GM18519 (cell line): ENCODE measurements around the gene C4orf50.

Experiments
- ATAC-seq: cut with Tn5 transposase; IDR thresholded peaks from one replicate; pipeline ENCODE4 v1.9.1; 2021; ENCODE audit warnings: mild to moderate bottlenecking, moderate library complexity; ENCODE audit not compliant: unreplicated experiment, low FRiP score

C4orf50 gene

DNA sequence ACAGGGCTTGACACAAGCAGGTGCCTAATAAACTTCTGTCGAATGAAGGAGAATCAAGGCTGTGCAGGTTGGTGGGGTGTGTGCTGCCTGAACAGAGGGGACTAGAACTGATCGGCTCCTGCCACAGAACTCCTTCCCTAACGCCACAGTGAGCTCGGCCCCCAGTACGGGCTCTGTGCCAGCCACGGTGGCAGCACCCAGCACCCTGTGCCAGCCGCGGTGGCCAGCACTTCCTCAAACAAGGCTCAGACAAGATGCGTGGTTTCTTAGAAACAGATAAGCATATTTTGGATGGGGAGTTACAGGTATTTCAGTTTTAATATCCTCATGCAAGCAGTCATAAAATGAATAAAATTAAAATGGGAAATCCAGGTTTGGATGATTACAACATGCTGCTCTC lies 26.0 kb upstream of the C4orf50 start:
- no peak for ATAC-seq

- no peak for ATAC-seq
Observed at GRCh38 chr4:6043843-6044242, 25.6 kb upstream of the C4orf50 start.

- ATAC-seq: no peak
Observed at GRCh38 chr4:6043188-6043587, 25.0 kb upstream of the C4orf50 start.

DNA sequence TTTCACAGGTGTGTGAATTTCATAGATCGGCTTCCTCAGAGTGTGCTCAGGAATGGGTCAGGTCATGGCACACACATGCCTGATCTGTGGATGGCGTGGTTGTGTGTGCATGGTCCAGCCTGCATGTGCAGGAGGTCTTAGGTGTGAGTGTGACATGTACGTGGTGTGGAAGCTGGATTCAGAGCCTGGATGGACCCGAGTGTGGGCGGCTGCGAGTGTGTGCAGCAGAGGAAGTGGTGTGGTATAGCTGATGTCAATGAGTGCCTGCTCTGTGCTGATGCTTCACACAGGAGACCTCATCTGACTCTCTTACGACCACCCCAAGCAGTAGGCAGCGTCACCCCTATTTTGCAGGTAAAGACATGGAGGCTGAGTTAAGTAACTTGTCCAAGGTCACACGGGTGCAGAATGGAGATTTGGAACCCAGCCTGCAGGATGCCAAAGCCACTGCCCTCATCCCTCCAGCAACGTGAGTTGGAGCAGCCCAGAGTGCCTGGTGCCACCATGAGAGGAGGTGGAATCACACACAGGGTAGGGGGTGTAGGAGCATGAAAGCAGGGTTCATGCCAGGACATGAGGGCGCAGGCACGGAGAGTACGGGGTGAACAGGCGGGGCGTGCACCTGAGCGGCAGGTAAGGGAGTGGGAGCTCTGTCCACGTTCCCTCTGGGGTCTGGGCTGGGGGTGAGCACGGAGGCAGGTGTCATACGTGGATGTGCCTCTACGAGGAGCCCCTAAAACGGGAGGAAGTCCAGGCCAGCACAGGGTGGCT lies 24.2 kb upstream of the C4orf50 start:
- no peak for ATAC-seq

DNA sequence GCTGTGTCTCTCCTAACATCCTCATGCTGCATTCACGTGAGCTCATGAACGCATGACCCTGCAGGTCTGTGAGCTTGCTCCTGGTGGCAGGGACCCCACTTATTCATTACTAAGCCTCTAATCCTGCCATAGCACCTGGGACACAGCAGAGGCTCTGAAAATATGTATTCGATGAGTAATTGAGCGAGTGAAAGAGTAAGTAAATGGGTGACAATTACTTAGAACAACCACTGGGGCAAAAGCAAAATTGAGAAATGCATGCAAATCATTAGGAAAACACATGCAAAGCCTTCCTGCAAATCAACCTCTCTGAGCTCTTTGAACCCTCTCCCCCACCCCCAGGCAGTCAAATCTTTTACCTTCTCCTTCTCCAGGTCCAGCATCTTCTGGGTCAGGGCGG lies 23.6 kb upstream of the C4orf50 start:
- ATAC-seq: no peak

- ATAC-seq: no peak
Observed at GRCh38 chr4:6038711-6039110, 20.5 kb upstream of the C4orf50 start.

DNA sequence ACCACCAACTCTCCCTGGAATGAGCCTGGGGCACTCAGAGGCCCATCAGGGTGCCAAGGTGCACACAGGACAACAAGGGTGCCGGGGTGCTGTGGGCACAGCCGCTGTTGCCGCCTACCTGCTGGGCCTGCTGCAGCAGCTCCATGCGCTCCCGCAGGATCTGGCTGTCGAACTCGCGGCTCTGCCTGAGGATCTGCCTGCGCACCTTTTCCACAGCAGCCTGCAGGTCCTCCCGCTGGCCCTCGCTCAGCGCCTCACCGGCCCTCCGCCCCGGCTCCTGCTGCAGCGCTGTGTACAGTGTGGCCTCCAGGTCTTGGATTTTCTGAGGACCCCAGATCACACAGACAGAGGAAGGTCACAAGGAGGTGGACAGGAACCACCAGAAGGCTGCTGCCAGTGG lies 17.6 kb upstream of the C4orf50 start:
- ATAC-seq: no peak

DNA sequence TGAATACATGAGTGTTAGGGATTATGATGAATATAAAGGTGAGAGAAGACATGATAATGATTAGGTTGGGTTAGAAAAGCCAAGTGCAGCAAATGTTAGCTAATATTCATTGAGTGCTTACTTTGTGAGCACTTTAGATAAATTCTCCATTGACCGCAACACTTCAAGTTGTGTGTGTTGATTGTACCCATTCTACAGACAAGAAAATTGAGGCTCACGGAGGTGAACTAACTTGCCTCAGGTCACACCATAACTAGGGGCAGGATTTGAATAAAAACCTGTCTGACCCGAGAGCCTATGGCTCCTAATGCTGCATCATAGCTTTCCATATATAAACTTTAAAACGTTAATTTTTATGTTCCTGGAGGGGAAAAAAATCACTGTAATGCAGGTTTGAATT lies 15.2 kb upstream of the C4orf50 start:
- ATAC-seq: no peak

DNA sequence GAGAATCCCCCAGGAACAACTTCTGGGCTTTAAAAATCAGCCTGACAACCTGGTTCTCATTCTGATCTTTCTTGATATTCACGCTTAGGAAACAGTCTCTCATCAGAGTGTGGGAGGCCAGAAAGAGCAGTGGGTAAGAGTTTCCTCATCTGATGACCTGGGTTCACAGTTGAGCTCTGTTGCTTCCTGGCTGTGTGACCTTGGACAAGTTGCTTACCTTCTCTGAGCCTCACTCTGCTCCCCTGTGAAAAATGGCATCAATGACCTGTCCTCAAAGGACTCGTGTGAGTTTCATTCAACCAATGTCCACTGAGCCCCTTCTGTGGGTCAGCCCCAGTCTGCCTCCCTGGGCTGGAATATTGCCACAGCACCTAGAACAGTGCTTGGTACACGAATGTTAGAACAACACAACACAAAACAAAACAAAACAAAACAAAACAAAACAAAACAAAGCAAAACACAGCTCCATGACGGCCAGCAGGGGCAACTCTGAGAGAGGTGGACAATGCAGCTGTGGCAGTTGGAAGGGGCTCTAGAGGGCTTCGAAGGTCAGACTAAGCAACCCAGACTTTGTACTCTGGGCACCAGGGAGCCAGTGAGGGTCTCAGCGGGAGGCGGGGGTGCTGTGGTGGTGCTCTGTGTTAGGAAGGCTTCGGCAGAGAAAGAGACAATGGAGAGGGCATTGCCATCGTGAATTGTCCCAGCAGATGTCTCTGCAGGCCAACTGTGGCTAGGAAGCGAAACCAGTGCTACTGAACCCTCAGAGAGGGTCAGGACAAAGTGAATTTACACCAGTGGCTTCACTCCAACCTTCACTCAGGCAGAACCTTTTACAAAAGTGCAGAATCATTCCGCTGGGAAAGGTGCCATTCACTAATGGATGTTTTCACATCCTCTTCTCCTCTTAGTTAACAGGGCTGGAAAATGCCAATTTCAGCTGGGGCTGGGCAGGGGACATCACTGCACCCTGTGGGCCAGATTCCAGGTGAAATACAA lies 14.3 kb upstream of the C4orf50 start:
- ATAC-seq: no peak

DNA sequence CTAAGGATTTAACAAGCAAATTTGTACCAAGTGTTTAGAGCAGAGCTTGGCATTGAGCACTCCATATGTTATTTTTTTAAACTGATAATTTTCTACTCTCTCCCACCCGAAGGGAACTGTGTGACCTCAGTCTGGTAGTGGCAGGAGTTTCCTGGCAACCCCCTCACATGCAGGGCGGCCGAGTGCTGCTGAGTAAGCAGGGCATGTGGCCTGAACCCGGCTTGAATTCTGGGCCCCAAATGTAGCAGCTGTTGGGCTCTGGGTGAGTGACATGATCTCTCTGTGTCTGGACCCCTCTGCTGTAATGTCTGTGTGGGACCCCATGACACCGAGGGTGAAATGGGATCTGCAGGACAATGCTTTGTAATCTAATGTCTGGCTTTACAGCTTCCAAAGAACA lies 13.6 kb upstream of the C4orf50 start:
- ATAC-seq: no peak

- no peak for ATAC-seq
Observed at GRCh38 chr4:6030679-6031078, 12.4 kb upstream of the C4orf50 start.

- no peak for ATAC-seq
Observed at GRCh38 chr4:6029254-6029653, 11.0 kb upstream of the C4orf50 start.

- ATAC-seq: no peak
Observed at GRCh38 chr4:6028168-6028567, 9.9 kb upstream of the C4orf50 start.

DNA sequence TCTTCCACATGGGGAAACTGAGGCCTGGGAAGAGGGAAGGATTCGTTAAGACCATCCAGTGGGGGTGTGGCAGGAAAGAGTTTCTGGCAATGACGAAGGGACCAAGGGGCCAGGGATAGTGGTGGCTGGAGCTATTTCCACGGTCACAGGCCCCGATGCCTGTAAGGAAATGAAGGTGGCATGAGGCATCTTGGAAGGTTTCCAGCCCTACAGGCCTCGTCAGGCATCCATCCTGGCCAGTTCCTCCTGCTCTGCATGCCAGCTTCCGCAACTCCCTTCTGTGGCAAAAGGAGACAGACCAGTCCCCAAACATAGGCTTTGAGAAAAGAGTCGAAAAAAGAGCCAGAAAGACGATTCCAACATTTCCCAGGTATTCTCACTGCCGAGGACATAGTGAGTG lies 9.2 kb upstream of the C4orf50 start:
- no peak for ATAC-seq

DNA sequence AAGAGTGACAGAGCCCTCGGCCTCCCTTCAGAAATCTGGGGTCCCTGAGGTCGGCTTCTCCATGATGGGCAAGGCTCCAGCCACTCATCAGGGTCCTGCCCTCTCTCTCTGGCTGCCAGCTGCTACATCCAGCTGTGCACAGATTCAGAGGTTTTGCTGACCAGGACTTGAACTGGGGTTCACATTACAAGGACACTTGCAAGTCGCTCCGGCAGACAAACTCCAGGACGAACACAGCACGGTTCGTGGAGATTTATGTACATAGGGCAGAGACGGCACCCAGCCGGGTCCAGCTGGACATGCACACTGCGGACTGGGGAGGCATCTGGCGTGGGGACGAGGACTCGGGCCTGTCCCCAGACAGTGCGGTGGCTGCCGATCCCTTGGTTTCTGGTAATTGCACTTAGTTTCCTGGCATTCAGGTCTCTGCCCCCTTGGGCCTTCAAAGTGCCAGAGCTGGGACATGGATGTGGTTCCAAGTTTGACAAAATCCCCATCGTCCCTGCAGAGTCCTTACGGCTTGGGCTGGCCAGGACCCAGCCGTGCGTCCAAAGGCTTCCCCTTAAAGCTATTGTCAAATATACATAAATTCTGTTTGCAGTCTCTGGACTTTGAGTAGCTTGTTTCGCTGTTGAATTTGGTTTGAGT lies 6.2 kb upstream of the C4orf50 start:
- no peak for ATAC-seq

GRCh38 chr4:6023731-6024130 lies 5.5 kb upstream of the C4orf50 start:
- no peak for ATAC-seq

GRCh38 chr4:6022607-6023288 lies 4.5 kb upstream of the C4orf50 start:
- no peak for ATAC-seq

DNA sequence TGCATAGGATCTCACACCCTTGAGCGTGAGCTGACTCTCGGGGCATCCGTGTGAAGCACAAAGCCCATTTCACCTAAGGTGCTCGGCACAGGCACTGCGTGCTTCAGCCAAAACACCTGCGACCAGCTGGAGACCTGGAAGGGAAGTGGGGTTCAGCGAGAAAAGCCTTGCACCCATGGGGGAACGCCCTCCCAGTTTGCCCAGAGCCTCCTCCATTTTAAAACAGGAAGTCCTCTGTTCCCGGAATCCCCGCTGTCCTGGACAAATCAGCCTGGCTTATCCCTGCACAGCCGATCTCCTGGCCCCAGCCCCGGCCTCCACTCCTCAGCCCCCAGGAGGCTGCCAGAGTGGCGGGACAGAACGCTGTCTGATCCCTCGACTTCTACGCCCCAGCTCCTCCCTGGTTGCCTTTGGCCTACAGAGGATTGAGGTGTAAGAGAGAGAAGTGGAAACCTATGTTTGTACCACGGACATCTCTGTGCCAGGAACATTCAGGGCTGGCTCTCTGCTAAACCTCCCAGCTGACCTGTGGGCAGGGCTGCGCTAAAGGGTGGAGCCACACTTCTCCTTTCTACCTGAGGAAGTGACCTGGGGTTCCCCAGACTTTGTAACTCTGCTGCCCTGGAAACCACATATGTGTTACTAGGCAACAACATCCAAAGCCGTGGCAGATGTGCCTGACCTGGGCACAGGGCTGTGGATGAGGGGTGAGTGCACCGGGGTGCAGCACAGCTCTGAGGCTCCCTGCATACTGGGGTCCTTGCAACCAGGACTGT lies 3.8 kb upstream of the C4orf50 start:
- no peak for ATAC-seq

DNA sequence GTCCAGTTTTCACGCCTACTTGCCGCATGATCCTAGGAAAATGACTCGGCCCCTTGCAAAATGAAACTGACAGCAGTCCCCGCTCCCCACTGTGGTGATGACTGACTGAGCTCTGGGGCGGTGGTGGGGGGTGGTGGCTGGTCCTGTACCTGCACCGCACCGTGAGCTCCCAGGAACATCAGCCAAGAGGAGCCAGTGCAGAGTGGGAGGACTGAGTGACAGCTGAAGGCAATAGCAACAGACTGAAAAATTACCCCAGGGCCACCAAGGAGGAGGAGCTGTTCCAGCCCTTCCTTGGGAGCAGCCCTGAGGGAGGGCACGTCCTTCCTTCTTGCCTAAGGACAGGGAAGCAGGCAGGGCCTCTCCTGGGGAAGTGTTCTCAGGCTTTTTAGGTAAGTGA lies 2.4 kb upstream of the C4orf50 start:
- ATAC-seq: no peak
